K562 (cell line): ENCODE results near the gene GPR12. TPM values are rescaled to one million over a fixed set of nuclear protein-coding genes. Genes with fewer than 3 reads are reported as not detected.

Experiments
- ATAC-seq: fragments of 200-7000 bp; cut with Tn5 transposase; 3 replicates; pipeline ENCODE4 v1.9.1; 2020; ENCODE audit warnings: moderate library complexity
- BruUV-seq: library from RNA; stranded (reverse); fragments of 400-500 nt; replicated peaks from 2 replicates; lab custom pipeline; 2021; lab: Mats Ljungman, UMichigan
- CTCF ChIA-PET: fragments of 300-600 bp; formaldehyde crosslinking; extraction: SDS; loops from one replicate; lab custom pipeline; 2021; ENCODE audit warnings: low intra/inter-chr PET ratio; lab: Yijun Ruan, JAX
- POLR2A ChIA-PET: fragments of 300-600, 350-650 bp; sonication (Branson Sonifier 250); formaldehyde crosslinking; extraction: SDS; loops from one replicate; lab custom pipeline; 2021; ENCODE audit warnings: antibody characterized with exemption, inconsistent platforms; lab: Yijun Ruan, JAX
- DNase-seq, 4 experiments: peaks; one replicate each; pipeline versions ENCODE4 v3.0.0 to v3.0.0-alpha.2; 2011 to 2018; ENCODE audit warnings: low spot score in 3 of 4, mixed read lengths in 3 of 4; ENCODE audit errors: extremely low read depth in 1 of 4
- FAIRE-seq: peaks from 2 replicates; lab custom pipeline; 2011; peaks lifted over from hg19 to GRCh38; lab: Jason Lieb, UNC
- H2AFZ ChIP-seq: 2 replicates; pipeline ENCODE4 v1.6.0; 2011; ENCODE audit warnings: low read depth, low read length, control low read depth, inconsistent platforms
- H3K27ac ChIP-seq: fragments of 200-600 bp; 3 replicates; pipeline ENCODE4 v1.8.0; 2011; ENCODE audit warnings: low read depth, mild to moderate bottlenecking, control low read depth, inconsistent platforms, low read length, moderate library complexity, mixed read lengths; ENCODE audit errors: extremely low read depth
- H3K27me3 ChIP-seq, 2 experiments: fragments of 300-600 bp in 1 of 2; 2 replicates in 1 of 2; 3 replicates in 1 of 2; pipeline versions ENCODE4 v1.6.0 to v1.8.0; 2011; ENCODE audit warnings: inconsistent platforms in 2 of 2, low read length in 2 of 2, mild to moderate bottlenecking in 1 of 2, mixed read lengths in 1 of 2, moderate library complexity in 1 of 2; ENCODE audit not compliant: control insufficient read depth in 2 of 2, insufficient read depth in 2 of 2
- H3K36me3 ChIP-seq: fragments of 300-600 bp; 3 replicates; pipeline ENCODE4 v1.8.0; 2011; ENCODE audit warnings: mild to moderate bottlenecking, low read length, inconsistent platforms; ENCODE audit not compliant: control insufficient read depth, insufficient read depth
- H3K4me1 ChIP-seq, 2 experiments: fragments of 200-600 bp in 1 of 2; replicated peaks in 1 of 2; 2 replicates in 1 of 2; 3 replicates in 1 of 2; pipeline versions ENCODE4 v1.5.1 to v1.8.0; 2011; ENCODE audit warnings: inconsistent platforms in 2 of 2, low read length in 2 of 2, mild to moderate bottlenecking in 1 of 2, mixed read lengths in 1 of 2, moderate library complexity in 1 of 2; ENCODE audit not compliant: control insufficient read depth in 2 of 2, insufficient read depth in 2 of 2
- H3K4me2 ChIP-seq: 2 replicates; pipeline ENCODE4 v1.6.1; 2011; ENCODE audit warnings: low read length, control low read depth, inconsistent platforms, mixed read lengths; ENCODE audit not compliant: insufficient read depth
- H3K4me3 ChIP-seq: fragments of 200-600 bp; sonication (generic), shearing (Covaris generic); 2 replicates; pipeline ENCODE4 v1.5.1; 2016; ENCODE audit warnings: control low read depth, inconsistent platforms
- H3K79me2 ChIP-seq: fragments of 200-600 bp; 3 replicates; pipeline ENCODE4 v1.8.0; 2011; ENCODE audit warnings: low read length, inconsistent platforms; ENCODE audit not compliant: control insufficient read depth, insufficient read depth
- H3K9ac ChIP-seq, 2 experiments: 2 replicates each; pipeline versions ENCODE4 v1.6.0 to v1.6.1; 2011; ENCODE audit warnings: low read depth in 2 of 2, low read length in 2 of 2, control low read depth in 1 of 2, inconsistent platforms in 1 of 2, mild to moderate bottlenecking in 1 of 2, mixed read lengths in 1 of 2; ENCODE audit not compliant: insufficient read depth in 1 of 2
- H3K9me1 ChIP-seq: one replicate; pipeline ENCODE4 v1.6.0; 2011; ENCODE audit warnings: inconsistent platforms, mild to moderate bottlenecking, low read length, moderate library complexity; ENCODE audit not compliant: control insufficient read depth, insufficient read depth
- H3K9me3 ChIP-seq: replicated peaks from 2 replicates; pipeline ENCODE4 v1.5.1; 2011; ENCODE audit warnings: low read depth, low read length, inconsistent platforms; ENCODE audit not compliant: control insufficient read depth, insufficient read depth
- H4K20me1 ChIP-seq: replicated peaks from 2 replicates; pipeline ENCODE4 v1.6.1; 2011; ENCODE audit warnings: low read length, inconsistent platforms, mixed read lengths; ENCODE audit not compliant: control insufficient read depth, insufficient read depth
- ATF2 ChIP-seq: sonication (generic); formaldehyde crosslinking; IDR thresholded peaks from 2 replicates; pipeline ENCODE4 v1.8.1; 2022; ENCODE audit warnings: missing genetic modification reagents
- ELF1 ChIP-seq: fragments of 200-800 bp; sonication (Bioruptor generic); IDR thresholded peaks from 2 replicates; pipeline ENCODE4 v1.6.1; 2016; ENCODE audit warnings: missing genetic modification characterization, missing compliant biosample characterization
- MTA2 ChIP-seq: fragments of 450-650 bp; IDR thresholded peaks from 2 replicates; pipeline ENCODE4 v1.6.1; 2016; ENCODE audit warnings: low read depth
- NCOA6 ChIP-seq: fragments of 450-650 bp; IDR thresholded peaks from 2 replicates; pipeline ENCODE4 v1.6.1; 2017; ENCODE audit warnings: mild to moderate bottlenecking
- PBX2 ChIP-seq, 2 experiments: IDR thresholded peaks in 1 of 2; conservative IDR thresholded peaks in 1 of 2; 2 replicates each; pipeline ENCODE4 v1.6.1; 2016; ENCODE audit warnings: low read depth in 2 of 2, mild to moderate bottlenecking in 1 of 2, missing compliant biosample characterization in 1 of 2, missing genetic modification characterization in 1 of 2, moderate library complexity in 1 of 2
- SP2 ChIP-seq: IDR thresholded peaks from 2 replicates; pipeline ENCODE4 v1.6.1; 2011; ENCODE audit warnings: mild to moderate bottlenecking, low read depth, low read length, moderate library complexity; ENCODE audit not compliant: poor library complexity, severe bottlenecking; ENCODE audit errors: extremely low read depth
- TAF15 ChIP-seq: fragments of 200-400 bp; formaldehyde crosslinking; IDR thresholded peaks from 2 replicates; pipeline ENCODE4 v1.6.1; 2017; ENCODE audit warnings: mild to moderate bottlenecking, low read depth, low read length, moderate library complexity
- TFAM ChIP-seq: fragments of 250-450 bp; sonication (Bioruptor Pico); conservative IDR thresholded peaks from 2 replicates; pipeline ENCODE4 v1.5.0; 2021; ENCODE audit warnings: mild to moderate bottlenecking, moderate library complexity
- ZNF146 ChIP-seq: IDR thresholded peaks from one replicate; pipeline ENCODE4 v1.6.1; 2018; ENCODE audit warnings: missing compliant biosample characterization; ENCODE audit not compliant: unreplicated experiment
- ZNF347 ChIP-seq: fragments of 450-650 bp; formaldehyde crosslinking; IDR thresholded peaks from 2 replicates; pipeline ENCODE4 v1.4.0; 2020; ENCODE audit warnings: low read depth, mild to moderate bottlenecking, moderate library complexity
- ZNF717 ChIP-seq: fragments of 250-450 bp; sonication (Bioruptor Pico); IDR thresholded peaks from 2 replicates; pipeline ENCODE4 v1.5.0; 2021
- WGBS: fragments of 100-300 bp; shearing (Covaris generic); methylation state at CpG from one replicate; pipeline ENCODE4 v1.1.6; 2016; ENCODE audit warnings: low coverage, mixed read lengths; ENCODE audit not compliant: insufficient coverage; ENCODE audit errors: missing lambda C conversion rate; 5-methylcytosine and 5-hydroxymethylcytosine counted together
- in situ Hi-C: fragments of 300-500 bp; cut with MboI; formaldehyde crosslinking; loops from 4 replicates; pipeline ENCODE4 v1.15.0; 2018; ENCODE audit warnings: inconsistent platforms, mixed read lengths
- intact Hi-C: fragments of 100-400 bp; cut with micrococcal nuclease; formaldehyde crosslinking; loops from 2 replicates; pipeline ENCODE4 v1.14.2; 2022
- polyA plus RNA-seq, 8 experiments: library from polyadenylated mRNA; depleted of rRNA in 4 of 8; stranded (reverse) in 5 of 8; unstranded in 3 of 8; fragments of >200 nt; fragmentation: Nextera tagmentation in 2 of 8; fragmentation: Illumina TruSeq in 1 of 8; extraction: Ambion mirVana in 2 of 8; extraction: Trizol in 1 of 8; gene quantifications; 2 replicates each; pipeline versions ENCODE4 v1.2.1 to v1.2.3, GENCODE V29; 2011 to 2014; ENCODE audit warnings: inconsistent platforms in 1 of 8, missing spikeins in 1 of 8
- total RNA-seq, 7 experiments: library from RNA; depleted of rRNA in 6 of 7; stranded (reverse); fragments of >200 nt in 6 of 7; fragmentation: Illumina TruSeq in 2 of 7; extraction: Trizol in 2 of 7; gene quantifications; 2 replicates each; pipeline versions ENCODE4 v1.2.1 to v1.2.3, GENCODE V29; 2011 to 2021; ENCODE audit warnings: low replicate concordance in 1 of 7

GPR12 gene
- total and polyA plus RNA-seq, 9 of the 15 experiments (the other 6 are each of a cell fraction or from before 2014, with no cell fraction given), result not detected

GRCh38 chr13:26718872-26719271 is 41.7 kb downstream of the GPR12 start:
- CTCF ChIA-PET, result no interaction called here
- Histone ChIP-seq H3K9ac (no peak overlapping the region), H3K4me1 (no peaks in the 10 kb centered on the region), H3K4me2 (no peak overlapping the region), H3K9me1 (no peaks in the 10 kb centered on the region), H3K27me3 (peaks cover 0 to 7% of the 10 kb centered on the region in 2 experiments; a peak in 3 of 5 replicates)
- 3% methylated on average over 5 of the region's 5 CpGs for WGBS
- POLR2A ChIA-PET, result interaction anchor here (0.9 kb wide), 1 partner anchor 104 kb away, joined by 3 read pairs; no protein-coding TSS in a partner anchor
- BruUV-seq, result no TSS peak
- intact Hi-C loops, result no loop called here
- no peak for DNase-seq
- TF ChIP-seq ZNF717 (CRISPR knock-in tag), result no peak
- TF ChIP-seq NCOA6, result no peak
- no peak for TF ChIP-seq ELF1 (tag)
- TF ChIP-seq ZNF146 (CRISPR knock-in tag), result no peak
- no peak for TF ChIP-seq SP2
- no peak for TF ChIP-seq TAF15
- TF ChIP-seq, all 486 proteins: peak for 0
- no peak overlapping the region for H2AFZ ChIP-seq
- no peaks in the 10 kb centered on the region for H4K20me1 ChIP-seq
- H3K79me2 ChIP-seq, result no peaks in the 10 kb centered on the region
- no peaks in the 10 kb centered on the region for H3K9me3 ChIP-seq
- no peak for FAIRE-seq
- no peak overlapping the region for H3K4me3 ChIP-seq
- no peaks in the 10 kb centered on the region for H3K36me3 ChIP-seq
- ATAC-seq, result no peak
- in situ Hi-C loops, result no loop called here
- no peak overlapping the region for H3K27ac ChIP-seq

DNA sequence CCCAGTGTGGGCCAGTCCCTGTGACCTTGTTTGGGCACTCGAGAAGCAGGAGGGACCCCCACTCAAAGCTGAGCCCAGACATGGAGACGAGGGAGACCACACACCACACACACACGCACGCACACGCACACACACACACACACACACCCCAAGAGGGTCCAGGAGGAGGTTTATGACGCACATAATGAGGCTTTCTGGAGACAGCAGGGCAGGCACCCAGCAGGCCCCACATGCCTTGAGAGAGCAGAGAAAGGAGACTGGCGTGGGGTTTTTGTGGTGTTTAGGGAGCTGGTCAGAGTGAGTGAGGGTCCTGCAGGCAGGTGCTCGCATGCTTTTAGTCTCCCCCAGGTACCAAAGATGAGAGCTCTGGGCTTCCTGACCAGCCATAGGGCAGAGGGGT is 42.4 kb downstream of the GPR12 start:
- FAIRE-seq, result no peak
- Histone ChIP-seq H4K20me1 (no peaks in the 10 kb centered on the region), H3K4me3 (no peak overlapping the region), H3K79me2 (no peaks in the 10 kb centered on the region), H3K4me1 (no peaks in the 10 kb centered on the region), H3K9ac (no peak overlapping the region), H3K27ac (no peak overlapping the region), H3K36me3 (no peaks in the 10 kb centered on the region), H3K9me1 (no peaks in the 10 kb centered on the region), H3K4me2 (no peak overlapping the region), H2AFZ (no peak overlapping the region), H3K9me3 (no peaks in the 10 kb centered on the region), H3K27me3 (peaks cover 0 to 7% of the 10 kb centered on the region in 2 experiments; a peak in 3 of 5 replicates)
- in situ Hi-C loops, result no loop called here
- no peak for DNase-seq
- intact Hi-C loops, result no loop called here
- WGBS, result 2% methylated on average over 5 of the region's 8 CpGs
- ChIA-PET CTCF (no interaction called here), POLR2A (no interaction called here)
- ATAC-seq, result no peak
- no TSS peak for BruUV-seq
- no peak for TF ChIP-seq TFAM (CRISPR knock-in tag)
- no peak for TF ChIP-seq ZNF347
- TF ChIP-seq ATF2 (CRISPR knock-in tag), result no peak
- no peak for TF ChIP-seq MTA2
- TF ChIP-seq PBX2 (CRISPR knock-in tag; IDR thresholded peaks at IDR 0.05; ENCODE audit: low read depth), result no peak
- no peak for TF ChIP-seq PBX2 (tag; conservative IDR thresholded peaks at IDR 0.05; ENCODE audit: low read depth)
